ENCODE measurements around the gene SPECC1L. TPM values are rescaled to one million over a fixed set of nuclear protein-coding genes. Genes with fewer than 3 reads are reported as not detected.
"Not testable (repeated sequence)": the region's sequence is repeated elsewhere in the genome, so short reads cannot be mapped to it uniquely, and the experiment has no call there.

Gene SPECC1L
- total RNA-seq, 1 donor from 2014 or later, result 46.2 TPM

- DNase-seq (ENCODE audit: low read depth), result no peak
These were observed 23.6 kb upstream of the SPECC1L start for GRCh38 chr22:24247011-24247507.

- peak; percentile 91 for DNase-seq (ENCODE audit: low read depth)
These were observed 22.9 kb upstream of the SPECC1L start for GRCh38 chr22:24247564-24248344.

DNA sequence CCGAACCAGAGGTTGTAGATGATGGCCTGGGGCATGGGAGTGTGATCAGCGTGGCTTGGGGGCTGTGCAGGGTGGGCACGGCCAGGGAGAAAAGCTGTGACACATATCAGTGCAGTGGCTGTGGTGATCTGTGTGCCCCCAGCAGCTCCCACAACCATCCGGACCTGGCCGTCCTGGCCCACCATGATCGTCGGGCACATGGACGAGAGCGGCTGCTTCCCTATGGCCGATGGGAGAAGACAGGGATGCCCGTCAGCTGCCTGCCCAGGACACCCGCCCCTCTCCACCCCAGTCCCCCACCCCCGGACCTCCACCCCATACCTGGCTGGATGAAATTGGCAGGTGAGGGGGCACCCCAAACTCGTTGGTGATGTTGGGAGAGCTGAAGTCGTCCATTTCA, 22.0 kb upstream of the SPECC1L start:
- not testable (repeated sequence) for DNase-seq (ENCODE audit: low read depth)

DNA sequence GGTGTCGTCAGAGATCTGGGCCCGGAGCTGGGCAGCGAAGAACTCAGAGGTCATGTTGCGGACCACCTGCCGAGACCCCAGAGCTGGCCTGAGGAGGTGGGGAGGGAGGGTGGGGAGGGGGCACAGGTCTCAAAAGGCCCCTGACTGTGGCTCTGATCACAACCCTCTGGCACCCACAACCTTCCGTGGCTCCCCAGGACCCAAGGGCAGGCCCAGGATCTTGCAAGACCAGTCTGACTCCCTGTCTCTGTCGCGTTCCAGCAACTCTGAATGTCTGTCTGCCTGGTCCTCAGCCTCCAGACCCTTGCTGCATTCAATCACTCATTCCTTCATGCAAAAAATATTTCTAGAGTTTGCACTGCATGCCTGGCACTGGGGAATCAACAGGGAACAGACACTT, 21.2 kb upstream of the SPECC1L start:
- not testable (repeated sequence) for DNase-seq (ENCODE audit: low read depth)

DNA sequence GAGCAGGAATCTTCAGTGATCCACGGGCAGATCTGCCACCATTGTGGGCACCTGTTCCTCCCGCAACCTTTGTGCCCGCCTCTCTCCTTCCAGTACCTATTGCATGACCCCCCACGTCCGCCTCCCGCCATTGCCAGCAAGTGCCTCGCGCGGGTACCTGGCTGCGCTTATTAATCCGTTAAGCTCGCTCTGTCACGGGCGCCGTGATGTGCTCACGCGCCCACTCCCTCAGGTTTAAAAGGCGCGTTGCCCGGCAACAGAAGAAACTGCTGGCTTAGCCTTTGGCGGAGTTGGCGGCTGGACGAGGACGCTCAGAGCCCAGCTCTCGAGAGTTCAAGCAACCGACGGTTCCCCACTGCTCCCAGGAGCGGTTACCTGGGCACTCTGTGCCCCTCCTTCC, 19.3 kb upstream of the SPECC1L start:
- DNase-seq (ENCODE audit: low read depth), result not testable (repeated sequence)

- DNase-seq (ENCODE audit: low read depth), result not testable (repeated sequence)
These were observed 17.5 kb upstream of the SPECC1L start for GRCh38 chr22:24253126-24253525.

- not testable (repeated sequence) for DNase-seq (ENCODE audit: low read depth)
These were observed 14.5 kb upstream of the SPECC1L start for GRCh38 chr22:24256136-24256535.

- DNase-seq (ENCODE audit: low read depth), result not testable (repeated sequence)
These were observed 13.9 kb upstream of the SPECC1L start for GRCh38 chr22:24256736-24257135.

GRCh38 chr22:24259459-24259858, 11.2 kb upstream of the SPECC1L start:
- peak; percentile 75 for DNase-seq (ENCODE audit: low read depth)

DNA sequence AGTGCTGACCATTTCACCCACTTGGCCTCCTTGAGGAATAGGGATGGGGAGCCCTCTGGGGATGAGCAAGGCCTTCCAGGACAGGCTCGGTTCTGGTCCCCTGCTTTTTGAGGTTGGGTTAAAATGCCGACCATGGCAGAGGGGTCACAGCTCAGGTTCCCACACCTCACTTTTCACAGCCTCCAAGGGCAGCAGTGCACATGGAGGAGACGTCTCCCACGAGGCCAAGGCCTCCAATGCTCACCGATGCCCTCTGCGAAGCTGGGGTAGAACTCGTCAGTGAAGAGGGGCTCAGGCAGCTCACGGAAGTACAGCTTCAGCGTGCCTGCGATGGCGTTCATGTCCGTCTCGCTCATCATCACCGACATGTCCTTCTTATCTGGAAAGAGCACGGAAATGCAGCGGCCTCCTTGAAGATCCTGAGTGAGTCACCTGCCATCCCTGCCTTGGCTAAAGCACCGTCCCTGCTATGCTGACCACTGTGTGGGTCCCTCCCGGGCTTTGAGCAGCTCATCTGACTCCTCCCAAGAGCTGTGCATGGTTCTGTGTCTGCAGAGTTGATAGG, 8.4 kb upstream of the SPECC1L start:
- DNase-seq (ENCODE audit: low read depth), result not testable (repeated sequence)

DNA sequence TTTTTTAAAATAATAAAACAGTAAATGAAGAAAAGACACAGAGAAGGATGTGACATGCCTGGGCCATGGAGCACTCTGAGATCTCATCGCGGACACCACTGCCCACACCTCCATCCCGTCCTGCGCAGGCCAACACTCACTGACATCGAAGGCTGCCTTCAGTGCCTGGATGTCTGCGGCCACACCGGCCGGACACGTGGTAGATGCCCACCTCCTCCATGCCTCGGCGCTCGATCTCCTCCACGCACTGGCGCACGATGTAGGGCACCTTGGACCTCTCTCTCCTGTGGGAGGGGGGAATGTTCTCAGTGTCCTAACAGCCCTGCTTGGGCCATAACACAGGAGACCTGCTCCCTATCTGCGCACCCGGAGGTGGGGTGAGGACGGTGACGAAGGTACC, 7.2 kb upstream of the SPECC1L start:
- not testable (repeated sequence) for DNase-seq (ENCODE audit: low read depth)

GRCh38 chr22:24264329-24264896, 6.2 kb upstream of the SPECC1L start:
- peak; percentile 71 for DNase-seq (ENCODE audit: low read depth)

GRCh38 chr22:24265734-24266133, 4.9 kb upstream of the SPECC1L start:
- no peak for DNase-seq (ENCODE audit: low read depth)

GRCh38 chr22:24266495-24266894, 4.1 kb upstream of the SPECC1L start:
- DNase-seq (ENCODE audit: low read depth), result not testable (repeated sequence)

GRCh38 chr22:24271386-24271854, 789 bp downstream of the SPECC1L start:
- DNase-seq (ENCODE audit: low read depth), result no peak

DNA sequence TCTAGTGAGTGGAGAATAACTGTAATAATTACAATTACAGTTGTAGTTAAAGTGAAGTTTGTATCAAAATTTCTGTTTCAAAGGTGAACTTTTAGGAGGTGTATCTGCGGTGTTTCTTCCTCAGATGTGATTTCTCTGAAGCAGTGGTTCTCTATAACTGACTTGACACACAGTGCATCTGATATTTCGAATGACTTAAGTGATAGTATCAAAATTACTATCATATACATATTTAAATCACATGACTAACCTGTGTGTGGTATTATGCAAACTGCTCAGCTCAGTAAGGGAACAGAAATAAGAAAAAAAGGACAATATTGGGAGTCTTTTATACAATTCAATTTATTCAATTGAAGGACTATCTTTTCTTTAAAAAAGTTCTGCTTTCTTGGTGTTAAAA, 2.4 kb downstream of the SPECC1L start:
- not testable (repeated sequence) for DNase-seq (ENCODE audit: low read depth)

GRCh38 chr22:24273906-24274305, 3.3 kb downstream of the SPECC1L start:
- DNase-seq (ENCODE audit: low read depth), result peak; percentile 25

DNA sequence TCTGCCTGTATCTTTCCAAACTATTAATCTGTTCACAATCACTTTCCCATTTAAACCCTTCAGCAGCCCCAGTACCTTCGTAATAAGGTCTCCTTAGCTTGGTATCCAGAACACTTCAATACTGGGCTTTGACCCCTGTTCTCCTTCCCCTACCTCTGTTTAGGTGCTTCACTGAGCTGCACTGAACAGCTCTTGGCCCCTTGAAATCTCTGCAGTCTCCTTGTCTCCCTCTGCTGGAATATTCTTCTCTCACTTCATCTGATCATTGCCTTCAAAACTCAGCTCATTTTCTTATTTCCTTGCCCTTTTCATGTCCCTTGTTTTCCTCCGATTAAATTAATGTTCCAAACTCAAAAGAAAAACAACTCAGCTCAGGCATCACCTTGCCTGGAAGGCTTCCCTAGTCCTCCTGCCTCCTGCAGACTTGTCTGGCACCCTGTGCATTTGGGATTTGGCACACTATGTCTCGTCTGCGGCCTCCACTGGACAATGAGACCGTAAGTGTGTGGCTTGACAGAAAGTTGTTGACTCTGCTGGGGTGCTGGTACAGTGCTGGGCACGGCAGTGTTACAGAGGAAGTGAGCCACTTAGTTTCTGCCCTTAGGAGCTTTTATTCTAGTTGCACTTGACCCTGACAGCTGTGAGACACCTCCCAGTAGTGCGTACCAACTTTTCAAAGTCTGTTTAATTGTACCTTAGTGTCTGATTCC, 4.2 kb downstream of the SPECC1L start:
- DNase-seq (ENCODE audit: low read depth), result peak; percentile 33

- DNase-seq (ENCODE audit: low read depth), result not testable (repeated sequence)
These were observed 9.7 kb downstream of the SPECC1L start for GRCh38 chr22:24280363-24280762.

DNA sequence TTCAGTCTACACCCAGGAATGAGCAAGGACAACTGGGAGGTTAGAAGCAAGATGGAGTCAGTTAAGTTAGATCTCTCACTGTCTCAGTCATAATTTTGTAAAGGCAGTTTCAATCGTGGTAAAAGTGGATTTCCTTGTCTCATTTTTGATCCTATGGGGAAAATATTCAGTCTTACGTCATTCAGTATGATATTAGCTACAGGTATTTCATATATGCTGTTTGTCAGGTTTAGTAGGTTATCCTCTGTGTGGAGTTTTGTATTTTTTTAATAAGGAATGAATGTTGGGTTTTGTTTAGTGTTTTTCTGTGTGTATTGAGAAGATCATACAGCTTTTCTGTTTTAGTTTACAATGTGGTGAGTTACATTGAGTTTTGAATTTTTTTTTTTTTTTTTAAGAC, 11.8 kb downstream of the SPECC1L start:
- no peak for DNase-seq (ENCODE audit: low read depth)

DNA sequence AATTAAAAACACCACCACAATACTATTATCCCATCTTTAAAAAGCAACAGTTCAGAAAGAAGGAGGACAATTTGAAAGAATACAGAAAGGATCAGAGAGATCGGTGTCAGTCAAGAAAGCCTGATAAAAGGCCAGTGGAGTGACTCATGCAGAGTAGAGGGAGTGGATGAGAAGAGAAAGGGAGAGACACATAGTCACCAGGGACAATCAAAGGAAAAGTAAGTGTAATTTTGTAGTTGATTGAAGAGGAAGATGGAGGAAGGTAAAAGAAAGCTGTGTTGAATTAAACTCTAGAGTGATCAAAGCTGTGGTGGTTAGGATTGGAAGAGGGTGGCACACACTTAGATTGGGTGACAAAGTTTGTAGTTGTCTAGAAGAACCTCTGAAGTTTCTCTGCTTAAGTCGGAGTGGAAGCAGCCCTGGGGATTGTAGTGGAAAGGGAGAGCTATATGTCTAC, 14.1 kb downstream of the SPECC1L start:
- no peak for DNase-seq (ENCODE audit: low read depth)

DNA sequence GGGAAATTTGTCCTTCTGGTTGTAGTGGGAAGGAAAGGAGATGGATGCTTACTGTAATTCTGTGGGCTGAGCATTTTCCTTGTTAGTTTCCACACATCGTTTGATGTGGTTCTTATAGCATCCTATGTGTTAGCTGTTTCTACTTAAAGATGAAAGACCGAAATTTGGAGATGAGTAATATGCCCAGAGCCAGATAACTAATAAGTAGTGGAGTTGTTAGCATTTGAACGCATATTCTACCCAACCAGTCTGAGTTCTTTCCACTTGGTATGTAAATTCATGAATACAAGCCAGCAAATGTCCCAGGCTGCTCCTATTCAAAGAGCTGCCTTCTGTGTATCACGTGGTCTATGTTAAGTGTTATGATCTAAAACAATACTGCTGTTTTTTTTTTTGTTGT, 14.6 kb downstream of the SPECC1L start:
- DNase-seq (ENCODE audit: low read depth), result no peak
